Pulmonary artery endothelial cell (primary cell): ENCODE results near the gene TTC16. TPM values are rescaled to one million over a fixed set of nuclear protein-coding genes. Genes with fewer than 3 reads are reported as not detected.

Experiments
- DNase-seq: peaks from one replicate; pipeline ENCODE4 v3.0.0-alpha.2; 2011; ENCODE audit warnings: low read depth, low spot score
- total RNA-seq: library from RNA; depleted of rRNA; stranded (reverse); fragments of >200 nt; gene quantifications from 2 replicates; pipeline ENCODE4 v1.2.3, GENCODE V29; 2014

The TTC16 gene, protein sequence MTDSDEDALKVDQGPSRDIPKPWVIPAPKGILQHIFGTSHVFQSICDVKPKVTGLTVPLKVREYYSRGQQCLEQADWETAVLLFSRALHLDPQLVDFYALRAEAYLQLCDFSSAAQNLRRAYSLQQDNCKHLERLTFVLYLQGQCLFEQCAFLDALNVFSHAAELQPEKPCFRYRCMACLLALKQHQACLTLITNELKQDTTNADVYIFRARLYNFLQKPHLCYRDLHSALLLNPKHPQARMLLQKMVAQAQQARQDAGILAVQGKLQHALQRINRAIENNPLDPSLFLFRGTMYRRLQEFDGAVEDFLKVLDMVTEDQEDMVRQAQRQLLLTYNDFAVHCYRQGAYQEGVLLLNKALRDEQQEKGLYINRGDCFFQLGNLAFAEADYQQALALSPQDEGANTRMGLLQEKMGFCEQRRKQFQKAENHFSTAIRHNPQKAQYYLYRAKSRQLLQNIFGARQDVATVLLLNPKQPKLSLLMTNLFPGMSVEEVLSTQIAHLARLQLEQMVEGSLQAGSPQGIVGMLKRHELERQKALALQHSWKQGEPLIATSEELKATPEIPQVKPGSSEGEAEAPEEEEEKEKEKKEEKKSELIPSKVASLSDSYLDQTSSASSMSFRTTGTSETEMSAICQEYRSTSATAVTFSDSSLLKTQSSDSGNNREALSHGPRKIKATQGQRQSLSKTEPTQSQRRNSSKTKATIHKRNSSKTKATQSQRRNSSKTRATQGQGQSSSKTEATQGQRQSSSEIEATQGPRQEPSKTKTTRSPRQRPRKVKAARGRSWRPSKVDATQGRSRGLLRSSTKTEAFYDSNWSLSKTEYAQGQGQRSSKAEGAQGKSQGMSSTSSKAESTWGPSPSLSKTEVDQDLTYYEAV
- total RNA-seq = not detected in 2 replicates

DNA sequence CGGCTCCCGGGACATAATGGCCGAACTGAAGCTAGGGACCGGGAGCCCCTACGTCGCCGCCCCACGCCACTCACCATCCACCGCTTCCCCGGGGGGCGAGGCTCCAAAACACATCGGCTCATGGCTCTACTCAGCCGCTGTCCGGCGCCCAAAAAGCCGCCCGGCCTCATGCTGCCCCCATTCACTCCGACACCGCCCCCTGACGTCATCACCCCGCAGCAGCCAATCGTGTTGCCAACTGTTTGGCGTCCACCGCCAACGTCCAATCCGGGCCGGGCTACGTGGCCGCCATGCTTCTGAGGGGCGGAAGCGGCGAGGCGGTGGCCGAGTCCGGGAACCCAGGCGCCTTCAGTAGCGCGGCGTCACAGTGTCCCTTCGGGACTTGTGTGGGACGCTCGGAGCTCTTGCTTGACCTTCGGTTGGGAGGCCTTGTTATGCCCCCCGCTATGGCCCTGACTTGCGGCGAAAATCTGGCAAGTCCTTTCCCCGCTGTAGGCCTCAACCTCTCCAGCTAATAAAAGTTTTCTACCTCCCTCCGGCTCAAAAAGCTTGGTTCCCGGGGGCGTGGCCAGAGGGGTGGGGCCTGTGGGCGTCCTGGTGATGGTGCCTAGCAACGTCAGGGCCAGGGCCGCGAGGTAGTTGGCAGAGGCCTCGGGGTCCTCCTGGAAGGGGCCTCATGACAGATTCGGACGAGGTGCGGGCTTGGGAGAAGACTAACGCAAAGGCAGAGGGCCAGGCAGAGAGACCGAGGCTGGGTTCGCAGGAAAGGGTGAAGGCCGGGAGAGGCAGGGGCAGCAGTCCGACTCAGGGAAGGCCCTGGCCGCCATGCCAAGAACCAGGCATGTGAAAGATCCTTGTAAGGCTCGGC is at the start of gene TTC16, which contains the start of gene PTRH1:
TTC16 (plus strand) TSS at position 610 of the 868 bp plus-strand sequence; CDS start at position 677, 67 bp downstream.
PTRH1 (minus strand) TSS at position 194 of the 868 bp plus-strand sequence; CDS start at position 170, 24 bp downstream.
- peak; percentile 78 for DNase-seq

DNA sequence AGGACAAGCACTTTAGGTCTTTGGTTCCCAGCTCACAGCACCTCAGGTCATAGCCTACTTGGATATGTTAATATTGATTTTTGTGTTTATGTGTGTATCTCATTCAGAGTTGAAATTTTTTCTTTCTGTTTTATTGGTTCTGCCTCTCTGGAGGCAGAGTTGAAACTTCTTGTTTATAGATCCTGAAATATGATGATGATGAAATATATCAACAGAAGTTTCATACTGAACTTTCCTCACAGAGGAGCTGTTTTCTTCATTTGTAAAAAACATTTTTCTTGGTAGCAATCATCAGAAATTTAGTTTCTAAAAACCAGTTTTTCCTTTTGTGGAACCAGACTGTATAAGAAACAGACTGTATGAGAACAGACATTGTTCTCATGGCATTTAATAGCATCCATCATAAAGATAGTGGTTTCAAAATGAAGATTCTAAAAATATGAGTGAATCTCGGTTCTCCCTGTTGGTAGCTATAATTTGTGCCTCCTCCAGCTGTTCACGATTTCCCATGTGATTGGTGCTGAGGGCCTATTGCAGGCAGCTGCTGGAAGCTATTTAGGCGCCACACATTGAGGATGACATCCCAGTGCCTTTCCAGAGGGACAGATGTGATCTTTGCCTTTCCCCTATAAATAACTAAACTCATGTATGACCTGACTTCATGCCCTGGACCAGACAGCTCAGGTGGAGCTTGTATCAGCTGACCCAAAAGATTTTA is 48.6 kb upstream of the TTC16 start:
- DNase-seq = no peak

DNA sequence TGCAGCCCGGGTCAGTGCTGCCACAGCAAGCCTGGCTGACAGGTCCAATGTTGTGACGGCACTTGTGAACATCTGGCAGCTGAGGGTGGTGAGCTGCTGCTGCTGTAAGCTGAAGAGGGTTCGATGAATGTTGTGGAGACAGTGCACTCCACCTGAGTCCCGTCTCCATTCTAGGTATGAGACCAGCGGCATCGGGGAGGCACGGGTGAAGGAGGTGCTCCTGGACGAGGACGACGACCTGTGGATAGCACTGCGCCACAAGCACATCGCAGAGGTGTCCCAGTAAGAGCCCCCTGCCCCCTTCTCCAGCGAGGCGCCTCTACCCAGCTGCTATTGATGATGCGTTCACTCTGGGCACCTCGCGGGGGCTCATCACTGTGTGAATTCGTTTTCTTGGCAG is 48.0 kb upstream of the TTC16 start:
- no peak for DNase-seq

DNA sequence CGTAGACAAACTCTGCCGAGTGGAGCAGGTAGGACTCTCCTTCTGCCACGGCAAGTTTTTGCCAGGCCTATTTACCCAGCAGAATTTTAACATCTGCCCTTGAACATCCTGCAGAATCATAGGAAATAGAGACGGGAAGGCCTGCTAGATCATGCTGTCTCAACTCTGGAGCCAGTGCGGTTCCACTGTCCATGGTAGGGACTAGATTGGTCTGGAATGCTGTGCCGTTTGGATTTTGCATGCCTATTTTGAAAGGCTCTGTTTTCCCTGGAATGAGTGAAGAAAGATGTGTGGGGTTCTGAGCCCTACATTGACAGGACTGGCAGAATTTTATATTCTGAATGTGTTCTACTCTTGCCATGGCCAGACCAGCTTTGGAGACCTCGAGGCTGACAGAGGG is 42.6 kb upstream of the TTC16 start:
- DNase-seq = no peak

DNA sequence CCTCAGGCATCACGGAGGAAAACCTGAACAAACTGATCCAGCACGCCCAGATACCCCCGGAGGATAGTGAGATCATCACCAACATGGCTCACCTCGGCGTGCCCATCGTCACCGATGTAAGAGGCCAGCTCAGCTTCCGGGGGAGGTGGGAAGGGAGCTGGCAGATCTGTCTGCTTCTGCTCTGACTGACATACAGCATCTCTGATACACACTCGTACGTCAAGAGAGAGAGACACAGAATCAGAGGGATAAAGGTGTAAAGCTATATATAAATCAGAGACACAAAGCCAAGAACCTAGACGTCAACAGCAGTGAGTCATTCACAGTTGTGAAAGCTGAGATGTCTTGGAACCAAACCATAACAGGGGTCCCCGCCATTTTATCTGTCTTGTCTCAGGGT is 39.2 kb upstream of the TTC16 start:
- no peak for DNase-seq

DNA sequence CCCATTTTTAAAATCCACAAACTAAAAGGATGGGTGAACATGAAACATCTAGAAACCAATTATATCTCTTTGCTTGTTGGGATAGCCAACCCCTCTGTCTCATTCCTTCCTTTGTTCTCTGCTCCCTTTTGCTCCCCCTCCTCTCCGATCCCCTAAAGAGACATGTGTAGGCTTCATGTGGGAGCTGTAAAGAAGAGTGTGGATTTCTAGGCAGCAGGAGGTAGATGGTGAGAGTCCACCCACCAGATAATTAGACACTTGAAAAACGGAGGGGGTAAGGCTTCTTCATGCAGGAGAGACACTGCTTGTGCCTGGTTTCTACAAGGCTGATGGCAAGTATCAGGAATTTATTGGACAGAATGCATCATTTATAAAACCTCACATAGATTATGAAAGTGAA is 36.4 kb upstream of the TTC16 start:
- DNase-seq = no peak

DNA sequence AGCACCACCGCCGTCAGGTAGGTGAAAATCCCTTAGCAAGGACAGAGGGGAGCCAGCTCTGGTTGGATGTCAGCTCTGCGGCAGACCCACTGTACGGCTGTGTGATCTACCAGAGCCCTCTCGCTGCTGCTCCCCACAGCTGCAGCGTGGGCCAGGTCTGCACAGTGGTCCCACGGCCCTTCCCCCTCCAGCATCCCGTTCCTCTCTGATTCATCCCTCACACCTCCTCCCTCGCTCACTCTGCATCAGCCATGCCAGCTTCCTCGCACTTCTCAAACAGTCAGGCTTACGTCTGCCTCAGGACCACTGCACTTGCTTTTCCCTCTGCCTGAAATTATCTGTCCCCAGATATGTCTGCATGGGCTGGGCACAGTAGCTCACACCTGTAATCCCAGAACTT is 35.7 kb upstream of the TTC16 start:
- DNase-seq = no peak

DNA sequence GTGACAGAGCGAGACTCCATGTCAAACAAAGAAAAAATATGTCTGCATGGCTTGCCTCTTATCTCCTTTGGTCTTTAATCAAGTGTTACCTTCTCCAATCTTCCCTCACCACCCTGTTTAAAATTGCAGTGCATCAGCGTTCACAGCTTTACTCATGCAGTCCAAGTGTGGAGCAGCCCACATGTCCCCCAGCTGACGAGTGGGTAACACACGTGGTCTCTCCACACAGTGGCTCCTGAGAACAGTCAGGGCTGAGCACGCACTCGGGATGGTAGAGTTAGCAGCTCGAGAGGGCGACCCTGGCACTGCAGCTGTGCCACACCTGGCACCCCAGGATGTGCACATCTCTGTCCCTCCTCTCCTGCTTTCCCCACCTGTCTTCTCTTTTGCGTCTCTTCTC is 35.0 kb upstream of the TTC16 start:
- no peak for DNase-seq

DNA sequence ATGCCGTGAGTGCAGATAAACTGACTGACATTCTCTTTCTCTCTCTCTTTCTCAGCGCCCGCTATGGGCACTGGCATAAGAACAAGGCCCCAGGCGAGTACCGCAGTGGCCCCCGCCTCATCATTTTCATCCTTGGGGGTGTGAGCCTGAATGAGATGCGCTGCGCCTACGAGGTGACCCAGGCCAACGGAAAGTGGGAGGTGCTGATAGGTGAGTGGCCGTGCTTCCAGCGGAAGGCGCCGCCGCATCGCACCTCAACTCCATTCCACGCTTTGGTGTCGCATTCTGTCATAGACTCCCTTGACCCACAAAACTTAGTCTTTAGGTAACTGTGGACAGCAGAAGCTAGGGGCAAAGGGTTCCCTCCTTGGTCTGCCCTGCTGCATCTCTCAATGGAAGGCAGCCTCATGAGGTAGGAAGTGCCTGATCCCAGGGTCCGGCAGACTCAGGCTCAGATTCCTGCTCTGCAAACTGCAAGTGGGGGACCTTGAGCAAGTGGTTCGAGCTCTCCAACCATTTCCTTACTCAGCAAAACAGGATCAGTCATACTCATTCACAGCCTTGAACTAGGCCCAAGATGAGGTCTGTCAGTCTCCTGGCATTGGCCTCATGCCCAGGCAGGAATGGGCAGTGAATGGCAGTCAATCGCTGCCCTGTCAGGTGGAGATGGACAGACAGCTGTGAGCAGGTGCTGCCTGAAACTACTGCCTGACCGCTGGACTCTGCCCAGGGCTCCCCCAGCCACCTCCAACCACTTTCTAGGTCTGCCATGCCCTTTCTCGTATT is 33.3 kb upstream of the TTC16 start:
- no peak for DNase-seq

DNA sequence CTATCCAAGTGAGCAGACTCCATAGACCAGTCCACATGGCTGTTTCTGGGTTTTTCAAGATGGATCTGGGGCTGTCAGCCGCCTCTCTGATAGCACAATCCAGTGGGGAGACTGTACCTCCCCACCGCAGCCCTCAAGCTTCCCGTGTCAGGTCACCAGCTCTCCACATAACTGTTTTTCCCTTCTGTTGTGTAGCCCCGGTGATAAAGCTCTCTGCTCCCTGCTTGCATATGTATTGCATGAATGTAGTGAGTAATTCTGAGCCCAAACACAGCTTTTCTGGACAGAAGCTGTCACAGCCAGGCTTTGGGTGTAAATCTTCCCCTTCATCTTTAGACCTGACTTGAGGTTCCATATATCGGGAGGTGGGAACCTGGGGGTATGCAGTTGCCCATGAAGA is 32.2 kb upstream of the TTC16 start:
- DNase-seq = no peak

DNA sequence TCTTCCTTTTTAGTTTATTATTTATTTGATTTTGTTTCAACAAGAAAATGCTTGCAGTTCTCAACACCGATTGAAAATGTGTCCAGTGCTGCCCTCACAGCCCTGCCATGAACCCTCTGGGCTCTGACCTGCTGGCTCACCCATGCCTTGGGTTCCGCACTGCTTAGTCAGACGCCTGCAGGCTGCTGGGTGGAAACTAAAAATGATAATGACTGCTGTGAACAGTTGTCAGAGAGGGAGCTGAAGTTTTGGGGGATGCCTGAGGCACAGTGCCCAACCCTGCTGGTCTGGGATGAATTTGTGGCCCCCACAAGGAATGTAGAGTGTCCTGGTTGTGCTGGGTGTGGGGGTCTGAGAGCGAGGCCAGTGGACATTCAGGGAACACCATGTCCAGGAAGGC is 31.3 kb upstream of the TTC16 start:
- DNase-seq = no peak

DNA sequence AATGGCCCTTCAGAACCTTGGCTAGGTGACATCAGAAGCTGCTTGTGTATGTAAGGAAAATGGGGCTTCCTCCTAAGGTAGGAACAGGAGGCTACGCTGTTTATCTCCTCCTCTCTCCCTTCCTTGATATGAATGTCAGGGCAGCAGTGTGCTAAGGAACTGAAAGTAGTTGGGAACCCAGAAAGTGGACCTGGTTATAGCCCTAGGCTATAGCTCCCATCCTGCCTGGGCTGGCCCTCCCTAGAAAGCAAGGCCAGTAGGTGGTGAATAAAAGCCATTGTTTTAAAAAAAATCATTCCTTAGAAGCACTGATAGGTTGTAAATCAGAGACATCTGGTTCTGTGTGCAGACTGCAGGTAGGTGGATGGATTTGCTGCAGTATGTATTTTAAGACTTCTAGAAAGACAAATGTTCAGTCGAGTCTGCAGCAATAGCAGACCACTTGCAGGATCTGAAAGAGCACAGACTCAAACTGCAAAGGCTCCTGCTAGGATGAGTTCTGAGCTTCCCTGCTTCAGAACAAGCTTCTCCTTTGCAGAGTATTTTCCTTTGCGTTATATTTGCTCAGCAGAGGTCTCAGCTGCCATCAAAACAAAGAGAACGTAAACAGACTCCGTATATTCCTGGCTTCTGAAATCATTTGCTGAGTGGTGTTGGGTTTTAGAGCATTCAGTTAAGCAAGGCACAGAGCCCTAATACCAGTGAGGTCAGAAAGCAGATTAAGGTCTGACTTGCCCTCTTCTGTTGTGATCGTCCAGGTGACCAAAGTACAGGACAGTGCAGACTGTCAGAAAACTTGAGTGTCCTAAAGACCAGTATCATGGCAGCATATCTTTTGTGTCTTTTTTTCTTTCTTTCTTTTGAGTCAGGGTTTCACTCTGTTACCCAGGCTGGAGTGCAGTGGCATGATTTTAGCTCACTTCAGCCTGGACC is 29.2 kb upstream of the TTC16 start:
- DNase-seq = no peak

DNA sequence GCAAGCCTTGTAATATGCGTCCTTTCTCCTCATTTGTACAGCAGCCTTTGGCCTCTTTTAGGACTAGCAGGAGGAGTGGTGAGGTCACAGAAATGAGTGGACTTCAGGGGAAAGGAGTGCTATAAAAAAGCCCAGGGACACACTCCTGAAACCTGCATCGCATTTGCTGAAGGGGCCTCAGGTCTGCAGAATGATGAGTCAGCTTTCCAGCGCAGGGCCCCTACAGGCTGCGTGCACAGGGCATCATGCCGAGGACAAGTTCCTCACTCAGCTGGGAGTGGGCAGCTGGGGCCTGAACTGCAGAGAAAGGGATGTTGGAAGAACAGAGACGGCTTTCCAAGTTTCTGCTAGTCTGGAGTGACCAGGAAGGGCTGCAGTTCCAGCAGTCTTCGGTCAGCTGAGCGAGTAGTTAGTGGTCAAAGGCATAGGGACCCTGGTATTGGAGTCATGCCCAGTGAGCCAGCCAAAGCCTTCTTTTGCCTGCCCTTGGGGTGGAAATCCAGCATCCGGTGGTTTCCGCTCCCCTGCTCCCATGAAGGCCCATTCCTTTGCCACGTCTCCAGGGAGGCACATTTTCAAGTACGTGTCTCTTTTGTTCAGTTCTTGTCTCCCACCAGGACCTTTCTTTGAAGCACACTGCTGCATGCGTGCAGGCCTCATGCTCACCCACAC is 26.4 kb upstream of the TTC16 start:
- DNase-seq = no peak

DNA sequence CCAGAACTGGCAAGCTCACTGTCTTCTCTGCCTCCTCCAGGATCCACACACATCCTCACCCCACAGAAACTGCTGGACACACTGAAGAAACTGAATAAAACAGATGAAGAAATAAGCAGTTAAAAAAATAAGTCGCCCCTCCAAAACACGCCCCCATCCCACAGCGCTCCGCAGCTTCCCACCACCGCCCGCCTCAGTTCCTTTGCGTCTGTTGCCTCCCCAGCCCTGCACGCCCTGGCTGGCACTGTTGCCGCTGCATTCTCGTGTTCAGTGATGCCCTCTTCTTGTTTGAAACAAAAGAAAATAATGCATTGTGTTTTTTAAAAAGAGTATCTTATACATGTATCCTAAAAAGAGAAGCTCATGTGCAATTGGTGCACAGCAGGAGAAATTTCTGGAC is 25.1 kb upstream of the TTC16 start:
- DNase-seq = no peak

DNA sequence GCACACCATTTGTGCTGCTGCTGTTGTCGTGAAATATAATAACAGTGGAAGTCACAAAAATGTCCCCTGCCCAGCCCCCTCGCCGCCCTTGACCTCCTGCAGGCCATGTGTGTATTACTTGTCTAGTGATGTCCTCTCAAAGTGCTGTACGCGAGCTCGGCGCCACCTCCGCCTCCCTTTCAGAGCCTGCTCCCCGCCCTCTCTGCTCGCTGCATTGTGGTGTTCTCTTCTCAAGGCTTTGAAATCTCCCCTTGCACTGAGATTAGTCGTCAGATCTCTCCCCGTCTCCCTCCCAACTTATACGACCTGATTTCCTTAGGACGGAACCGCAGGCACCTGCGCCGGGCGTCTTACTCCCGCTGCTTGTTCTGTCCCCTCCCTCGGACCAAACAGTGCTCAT is 23.8 kb upstream of the TTC16 start:
- no peak for DNase-seq

DNA sequence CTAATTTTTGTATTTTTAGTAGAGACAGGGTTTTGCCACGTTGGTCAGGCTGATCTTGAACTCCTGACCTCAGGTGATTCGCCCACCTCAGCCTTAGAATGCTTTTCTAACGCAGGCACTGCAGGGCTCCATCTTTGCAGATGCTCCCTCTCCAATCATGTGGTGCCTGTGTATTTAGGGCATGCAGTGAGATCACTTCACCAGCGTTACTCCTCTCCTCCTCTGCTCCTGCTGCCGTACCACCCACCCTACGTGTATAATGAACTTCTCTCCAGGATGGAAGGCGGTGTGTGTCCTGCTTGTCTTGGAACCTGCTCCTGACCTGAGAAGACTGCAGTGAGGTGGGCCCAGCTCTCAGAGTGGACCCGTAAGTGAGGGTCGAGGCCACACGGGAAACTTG is 22.7 kb upstream of the TTC16 start:
- DNase-seq = no peak

DNA sequence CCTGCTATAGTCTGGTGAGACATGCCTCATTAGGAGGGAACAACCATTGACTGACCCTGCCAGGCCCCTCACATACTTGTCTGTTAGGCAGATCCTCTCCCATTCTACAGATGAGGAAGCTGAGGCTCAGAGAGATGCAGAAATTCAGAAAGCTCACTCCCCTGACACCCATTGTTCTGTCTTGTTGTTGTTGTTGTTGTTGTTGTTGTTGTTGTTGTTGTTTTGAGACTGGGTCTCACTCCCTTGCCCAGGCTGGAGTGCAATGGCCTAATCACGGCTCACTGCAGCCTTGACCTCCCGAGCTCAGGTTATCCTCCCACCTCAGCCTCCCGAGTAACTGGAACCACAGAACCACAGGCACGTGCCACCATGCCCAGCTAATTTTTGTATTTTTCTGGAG is 22.2 kb upstream of the TTC16 start:
- DNase-seq = no peak
